ENCODE data around the gene SMPDL3B. TPM values are rescaled to one million over a fixed set of nuclear protein-coding genes. Genes with fewer than 3 reads are reported as not detected.

Gene SMPDL3B
- total RNA-seq (2021) = 49.5 and 51.3 TPM in 2 replicates
- long read RNA-seq, transcript SMPDL3B-202 (8 exons, 1,878 nt) = major isoform, 324 of 373 reads
- long read RNA-seq, transcript SMPDL3B-201 (7 exons, 1,548 nt) = minor isoform, 10 of 373 reads
- long read RNA-seq, partial matches to known transcripts = 5 of 373 reads
- long read RNA-seq, other reads (novel, unspliced or antisense) = 32 of 373 reads

- H3K9me3 ChIP-seq (ENCODE audit: control insufficient read depth, low read depth, low read length) = no peaks in the 10 kb centered on the region
- peaks cover 15% of the 10 kb centered on the region for H3K23me2 ChIP-seq (ENCODE audit: insufficient read length, low read depth, low read length, poor library complexity, severe bottlenecking)
- no peak within 1 kb of the TSS for H3K23ac ChIP-seq (ENCODE audit: insufficient read length, low read depth, low read length)
- H3K4me1 ChIP-seq (ENCODE audit: insufficient read depth, low read length) = peaks cover 11% of the 10 kb centered on the region; the same call in 1 of the 2 replicates
- H3K27ac ChIP-seq (ENCODE audit: insufficient read length, low read depth, low read length) = no peak within 1 kb of the TSS
- H2AK5ac ChIP-seq (ENCODE audit: insufficient read length, low read length) = no peak within 1 kb of the TSS
- H2BK120ac ChIP-seq (ENCODE audit: low read depth, low read length, poor library complexity, severe bottlenecking) = no peak within 1 kb of the TSS
- peak within 1 kb of the TSS; percentile 83 to 95 (median 94) for H3K27ac Mint-ChIP-seq
- no peak within 1 kb of the TSS for H4K8ac ChIP-seq (replicated peaks; ENCODE audit: insufficient read length, low read depth, low read length)
- H2BK5ac ChIP-seq (ENCODE audit: insufficient read length, low read length) = no peak within 1 kb of the TSS
- H3K4me1 Mint-ChIP-seq = peaks cover 51 to 54% of the 10 kb centered on the region in 2 experiments
- H2BK12ac ChIP-seq (ENCODE audit: insufficient read length, low read depth, low read length) = peak within 1 kb of the TSS; percentile 37
- peak within 1 kb of the TSS; percentile 43 for H3K18ac ChIP-seq (ENCODE audit: insufficient read length, low read depth, low read length)
- H4K91ac ChIP-seq (ENCODE audit: insufficient read length, low read depth, low read length) = no peak within 1 kb of the TSS
- H2AFZ ChIP-seq (ENCODE audit: low read length) = no peak within 1 kb of the TSS
- H3K36me3 Mint-ChIP-seq (ENCODE audit: insufficient read depth in 1 of 3, low read depth in 3 of 3) = peaks cover 0 to 5% (median 4%) of the 10 kb centered on the region in 3 experiments; a peak in 4 of 7 replicates
- H3K27me3 Mint-ChIP-seq (ENCODE audit: low read depth) = peaks cover 2% of the 10 kb centered on the region; the same call in 1 of the 2 replicates
- no peak within 1 kb of the TSS for H4K5ac ChIP-seq (ENCODE audit: insufficient read length, low read depth, low read length)
- peaks cover 2% of the 10 kb centered on the region; the same call in 1 of the 2 replicates for H3K79me2 ChIP-seq (ENCODE audit: insufficient read depth, low read length)
- H4K20me1 ChIP-seq (ENCODE audit: control insufficient read depth, insufficient read depth, insufficient read length) = no peaks in the 10 kb centered on the region
- H3K4me2 ChIP-seq (ENCODE audit: insufficient read depth, insufficient read length, low read length) = peak within 1 kb of the TSS; percentile 91
- H3K27me3 ChIP-seq (ENCODE audit: insufficient read depth, low read length) = no peaks in the 10 kb centered on the region
- no peaks in the 10 kb centered on the region; a peak in 1 of 5 replicates for H3K9me3 Mint-ChIP-seq
- peak within 1 kb of the TSS; percentile 86 to 91 for H3K4me3 Mint-ChIP-seq
- H3T11ph ChIP-seq (ENCODE audit: low read length) = no peak within 1 kb of the TSS
- peak within 1 kb of the TSS; percentile 42 for H3K14ac ChIP-seq (ENCODE audit: insufficient read depth, low read length)
- TF ChIP-seq CTCF (conservative IDR thresholded peaks at IDR 0.05) = peak; percentile 45
- no CpG with 5 or more reads among the region's 16 CpGs for WGBS (ENCODE audit: extremely low coverage, insufficient read length, low lambda C conversion rate)
- H3K79me1 ChIP-seq (ENCODE audit: insufficient read depth, low read depth, low read length, poor library complexity, severe bottlenecking) = no peaks in the 10 kb centered on the region
- no peak within 1 kb of the TSS for H3K4ac ChIP-seq (ENCODE audit: low read depth, low read length)
- peak within 1 kb of the TSS; percentile 81 for H3K9ac ChIP-seq (ENCODE audit: extremely low read depth, insufficient read length, low read length)
- no peak within 1 kb of the TSS for H2BK20ac ChIP-seq (ENCODE audit: low read depth, low read length, poor library complexity, severe bottlenecking)
- DNase-seq = peak; percentile 96
- no peak within 1 kb of the TSS for H3K56ac ChIP-seq (ENCODE audit: insufficient read length, low read depth, low read length)
- no peak within 1 kb of the TSS for H2BK15ac ChIP-seq (ENCODE audit: low read depth, low read length)
Observed at GRCh38 chr1:27934818-27935549, at the start of gene SMPDL3B. Gene SMPDL3B, plus strand, starts transcription at chr1:27935000. Its CDS starts 184 bp downstream, at chr1:27935184.
